ENCODE data around the gene TPK1. TPM values are rescaled to one million over a fixed set of nuclear protein-coding genes. Genes with fewer than 3 reads are reported as not detected.

The TPK1 gene
- total RNA-seq, 4 donors from 2014 or later, result 6.8 to 11.9 (median 8.5) TPM

DNA sequence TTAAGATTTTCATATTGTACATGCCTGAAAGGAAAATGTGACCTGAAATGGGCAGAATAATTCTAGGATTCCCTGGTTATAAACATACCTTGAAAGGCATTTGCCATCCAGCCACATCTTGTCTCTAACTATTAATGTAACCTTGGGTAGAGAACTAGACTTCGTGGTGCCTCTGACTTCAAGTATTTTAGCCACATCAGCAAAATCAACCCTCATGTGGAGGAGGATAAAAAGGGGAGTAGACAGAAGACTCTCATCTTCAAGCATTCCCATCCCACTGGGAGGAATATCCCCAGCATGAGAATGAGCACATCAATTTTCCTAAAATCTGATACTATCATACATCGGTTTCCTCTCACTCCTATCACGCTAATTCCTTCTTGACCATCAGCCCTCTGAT, 267.6 kb downstream of the TPK1 start:
- Histone ChIP-seq H3K27me3 (no peaks in the 10 kb centered on the region), H3K9me3 (no peaks in the 10 kb centered on the region), H3K36me3 (no peaks in the 10 kb centered on the region), H3K27ac (no peak overlapping the region), H3K4me1 (no peaks in the 10 kb centered on the region), H3K4me3 (no peak overlapping the region)
- no peak for ATAC-seq
- WGBS, 2 donors (ENCODE audit: low coverage in 1 of 2), result 80 to 88% methylated on average over 3 of the region's 3 CpGs
- TF ChIP-seq POLR2A (IDR thresholded peaks at IDR 0.05) (no peak), EP300 (IDR thresholded peaks at IDR 0.05) (no peak), CTCF (IDR thresholded peaks at IDR 0.05) (no peak), POLR2AphosphoS5 (IDR thresholded peaks at IDR 0.05) (no peak)

- no peak for ATAC-seq
- no peak overlapping the region for H3K27ac ChIP-seq
- no peaks in the 10 kb centered on the region for H3K36me3 ChIP-seq
- 50 to 81% methylated on average over 1 to 4 of the region's 4 CpGs for WGBS, 2 donors (ENCODE audit: low coverage in 1 of 2)
- H3K9me3 ChIP-seq, result no peaks in the 10 kb centered on the region
- no peaks in the 10 kb centered on the region for H3K27me3 ChIP-seq
- H3K4me1 ChIP-seq, result no peaks in the 10 kb centered on the region
- no peak for TF ChIP-seq EP300 (IDR thresholded peaks at IDR 0.05)
- TF ChIP-seq CTCF (IDR thresholded peaks at IDR 0.05), result no peak
- TF ChIP-seq POLR2AphosphoS5 (IDR thresholded peaks at IDR 0.05), result no peak
- no peak for TF ChIP-seq POLR2A (IDR thresholded peaks at IDR 0.05)
- H3K4me3 ChIP-seq, result no peak overlapping the region
Observed at GRCh38 chr7:144565586-144565985, 270.3 kb downstream of the TPK1 start.

GRCh38 chr7:144549861-144550260, 286.0 kb downstream of the TPK1 start:
- Histone ChIP-seq H3K4me1 (no peaks in the 10 kb centered on the region), H3K27me3 (no peaks in the 10 kb centered on the region), H3K4me3 (no peak overlapping the region), H3K36me3 (peaks cover 0 to 4% of the 10 kb centered on the region in 2 donors), H3K9me3 (no peaks in the 10 kb centered on the region), H3K27ac (no peak overlapping the region)
- WGBS, 2 donors (ENCODE audit: low coverage in 1 of 2), result 79 to 91% methylated on average over 3 to 7 of the region's 7 CpGs
- TF ChIP-seq POLR2AphosphoS5 (IDR thresholded peaks at IDR 0.05) (no peak), POLR2A (IDR thresholded peaks at IDR 0.05) (no peak), CTCF (IDR thresholded peaks at IDR 0.05) (no peak), EP300 (IDR thresholded peaks at IDR 0.05) (no peak)
- no peak for ATAC-seq

DNA sequence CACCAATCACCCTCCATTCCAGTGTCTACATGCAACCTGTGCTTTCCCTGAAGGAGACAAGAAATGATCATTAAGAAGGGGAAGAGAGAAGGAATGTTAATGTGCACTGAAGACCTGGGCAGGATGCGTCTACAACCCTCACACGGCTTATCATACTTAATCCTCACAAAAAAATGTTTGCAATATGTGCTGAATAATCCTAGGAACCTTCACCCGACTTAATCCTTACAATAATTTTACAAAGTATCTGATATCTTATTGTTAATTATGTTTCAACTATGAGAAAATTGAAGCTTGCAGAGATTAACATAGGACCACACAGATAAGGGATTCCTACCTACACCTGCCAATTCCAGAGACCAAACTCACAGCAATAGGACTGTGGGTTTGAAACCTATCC, 287.3 kb downstream of the TPK1 start:
- Histone ChIP-seq H3K36me3 (peaks cover 0 to 4% of the 10 kb centered on the region in 2 donors), H3K9me3 (no peaks in the 10 kb centered on the region), H3K27me3 (no peaks in the 10 kb centered on the region), H3K4me1 (no peaks in the 10 kb centered on the region), H3K4me3 (no peak overlapping the region), H3K27ac (no peak overlapping the region)
- TF ChIP-seq CTCF (IDR thresholded peaks at IDR 0.05) (no peak), POLR2AphosphoS5 (IDR thresholded peaks at IDR 0.05) (no peak), EP300 (IDR thresholded peaks at IDR 0.05) (no peak), POLR2A (IDR thresholded peaks at IDR 0.05) (no peak)
- WGBS, 2 donors (ENCODE audit: low coverage in 1 of 2), result 84% methylated on average over 3 of the region's 3 CpGs; no CpG with 5 or more reads in 1 of the 2 donors
- ATAC-seq, result no peak

DNA sequence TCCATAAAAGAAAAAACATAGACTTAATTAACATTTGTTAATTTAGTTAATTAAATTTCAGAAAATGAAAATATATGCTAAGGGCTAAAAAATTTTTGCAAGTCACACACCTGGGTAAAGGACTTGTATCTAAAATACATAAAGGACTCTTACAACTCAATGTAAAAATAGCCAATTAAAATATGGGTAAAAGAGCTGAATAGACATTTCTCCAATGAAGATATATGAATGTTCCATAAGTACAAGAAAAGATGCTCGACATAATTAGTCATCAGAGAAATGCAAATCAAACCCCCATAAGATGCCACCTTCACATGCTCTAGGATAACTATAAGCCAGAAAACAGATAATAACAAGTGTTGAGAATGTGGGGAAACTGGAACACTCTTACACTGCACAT, 288.0 kb downstream of the TPK1 start:
- Histone ChIP-seq H3K9me3 (no peaks in the 10 kb centered on the region), H3K27me3 (no peaks in the 10 kb centered on the region), H3K4me1 (no peaks in the 10 kb centered on the region), H3K27ac (no peak overlapping the region), H3K36me3 (peaks cover 0 to 4% of the 10 kb centered on the region in 2 donors), H3K4me3 (no peak overlapping the region)
- ATAC-seq, result no peak
- 75 to 92% methylated on average over 1 of the region's 1 CpG for WGBS, 2 donors (ENCODE audit: low coverage in 1 of 2)
- no peak for TF ChIP-seq EP300 (IDR thresholded peaks at IDR 0.05)
- TF ChIP-seq CTCF (IDR thresholded peaks at IDR 0.05), result no peak
- TF ChIP-seq POLR2AphosphoS5 (IDR thresholded peaks at IDR 0.05), result no peak
- no peak for TF ChIP-seq POLR2A (IDR thresholded peaks at IDR 0.05)

Data from gastroesophageal sphincter (tissue), 4 donors.